Neural cell (in vitro differentiated cells): Measurements from ENCODE around the gene PEX7.
A peak's percentile ranks its signal among the peaks of the same experiment; 100 is the strongest.

ENCODE experiments used
- EP300 ChIP-seq: fragments of 450-650 bp; conservative IDR thresholded peaks from 2 replicates; pipeline ENCODE4 v1.6.1; 2014; ENCODE audit warnings: antibody characterized with exemption, mild to moderate bottlenecking, moderate library complexity; ENCODE audit not compliant: poor library complexity, severe bottlenecking
- EZH2 ChIP-seq: fragments of 200-600, 300-800 bp; shearing (Covaris generic), sonication (generic); IDR thresholded peaks from 2 replicates; pipeline ENCODE4 v1.6.1; 2014; ENCODE audit warnings: antibody characterized with exemption, low read length, borderline replicate concordance, mild to moderate bottlenecking; ENCODE audit not compliant: insufficient read depth, poor library complexity, severe bottlenecking
- MXI1 ChIP-seq: fragments of 450-650 bp; conservative IDR thresholded peaks from 2 replicates; pipeline ENCODE4 v1.6.1; 2014; ENCODE audit warnings: antibody characterized with exemption, mild to moderate bottlenecking; ENCODE audit not compliant: poor library complexity, severe bottlenecking
- POLR2AphosphoS5 ChIP-seq: IDR thresholded peaks from 2 replicates; pipeline ENCODE4 v1.6.1; 2012
- TAF1 ChIP-seq: IDR thresholded peaks from 2 replicates; pipeline ENCODE4 v1.6.1; 2012; ENCODE audit warnings: low read depth
- TF ChIP-seq, protein P1 (sequence below): fragments of 450-650 bp; IDR thresholded peaks from 2 replicates; pipeline ENCODE4 v1.5.1; 2014; ENCODE audit warnings: antibody characterized with exemption, mild to moderate bottlenecking, moderate library complexity; ENCODE audit not compliant: poor library complexity, severe bottlenecking
- TF ChIP-seq, protein P2 (sequence below): IDR thresholded peaks from 2 replicates; pipeline ENCODE4 v1.6.1; 2012; ENCODE audit warnings: borderline replicate concordance

DNA sequence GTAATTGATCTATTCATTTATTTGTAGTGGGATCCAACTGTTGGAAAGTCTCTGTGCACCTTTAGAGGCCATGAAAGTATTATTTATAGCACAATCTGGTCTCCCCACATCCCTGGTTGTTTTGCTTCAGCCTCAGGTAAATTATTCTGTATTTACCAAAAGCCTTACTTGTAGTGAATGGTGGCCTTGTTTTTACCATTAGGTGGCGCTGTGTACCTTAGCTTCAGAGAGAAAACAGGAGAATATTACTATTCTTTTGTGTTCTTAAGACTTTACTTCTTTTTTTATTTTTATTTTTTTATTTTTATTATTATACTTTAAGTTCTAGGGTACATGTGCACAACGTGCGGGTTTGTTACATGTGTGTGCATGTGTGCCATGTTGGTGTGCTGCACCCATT lies 23.7 kb downstream of the PEX7 start:
- TF ChIP-seq POLR2AphosphoS5, result no peak
- TF ChIP-seq, protein P1, sequence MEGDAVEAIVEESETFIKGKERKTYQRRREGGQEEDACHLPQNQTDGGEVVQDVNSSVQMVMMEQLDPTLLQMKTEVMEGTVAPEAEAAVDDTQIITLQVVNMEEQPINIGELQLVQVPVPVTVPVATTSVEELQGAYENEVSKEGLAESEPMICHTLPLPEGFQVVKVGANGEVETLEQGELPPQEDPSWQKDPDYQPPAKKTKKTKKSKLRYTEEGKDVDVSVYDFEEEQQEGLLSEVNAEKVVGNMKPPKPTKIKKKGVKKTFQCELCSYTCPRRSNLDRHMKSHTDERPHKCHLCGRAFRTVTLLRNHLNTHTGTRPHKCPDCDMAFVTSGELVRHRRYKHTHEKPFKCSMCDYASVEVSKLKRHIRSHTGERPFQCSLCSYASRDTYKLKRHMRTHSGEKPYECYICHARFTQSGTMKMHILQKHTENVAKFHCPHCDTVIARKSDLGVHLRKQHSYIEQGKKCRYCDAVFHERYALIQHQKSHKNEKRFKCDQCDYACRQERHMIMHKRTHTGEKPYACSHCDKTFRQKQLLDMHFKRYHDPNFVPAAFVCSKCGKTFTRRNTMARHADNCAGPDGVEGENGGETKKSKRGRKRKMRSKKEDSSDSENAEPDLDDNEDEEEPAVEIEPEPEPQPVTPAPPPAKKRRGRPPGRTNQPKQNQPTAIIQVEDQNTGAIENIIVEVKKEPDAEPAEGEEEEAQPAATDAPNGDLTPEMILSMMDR, result peak; percentile 40
- TF ChIP-seq TAF1, result no peak
- TF ChIP-seq EP300, result no peak
- no peak for TF ChIP-seq EZH2
- no peak for TF ChIP-seq MXI1
- TF ChIP-seq, protein P2, sequence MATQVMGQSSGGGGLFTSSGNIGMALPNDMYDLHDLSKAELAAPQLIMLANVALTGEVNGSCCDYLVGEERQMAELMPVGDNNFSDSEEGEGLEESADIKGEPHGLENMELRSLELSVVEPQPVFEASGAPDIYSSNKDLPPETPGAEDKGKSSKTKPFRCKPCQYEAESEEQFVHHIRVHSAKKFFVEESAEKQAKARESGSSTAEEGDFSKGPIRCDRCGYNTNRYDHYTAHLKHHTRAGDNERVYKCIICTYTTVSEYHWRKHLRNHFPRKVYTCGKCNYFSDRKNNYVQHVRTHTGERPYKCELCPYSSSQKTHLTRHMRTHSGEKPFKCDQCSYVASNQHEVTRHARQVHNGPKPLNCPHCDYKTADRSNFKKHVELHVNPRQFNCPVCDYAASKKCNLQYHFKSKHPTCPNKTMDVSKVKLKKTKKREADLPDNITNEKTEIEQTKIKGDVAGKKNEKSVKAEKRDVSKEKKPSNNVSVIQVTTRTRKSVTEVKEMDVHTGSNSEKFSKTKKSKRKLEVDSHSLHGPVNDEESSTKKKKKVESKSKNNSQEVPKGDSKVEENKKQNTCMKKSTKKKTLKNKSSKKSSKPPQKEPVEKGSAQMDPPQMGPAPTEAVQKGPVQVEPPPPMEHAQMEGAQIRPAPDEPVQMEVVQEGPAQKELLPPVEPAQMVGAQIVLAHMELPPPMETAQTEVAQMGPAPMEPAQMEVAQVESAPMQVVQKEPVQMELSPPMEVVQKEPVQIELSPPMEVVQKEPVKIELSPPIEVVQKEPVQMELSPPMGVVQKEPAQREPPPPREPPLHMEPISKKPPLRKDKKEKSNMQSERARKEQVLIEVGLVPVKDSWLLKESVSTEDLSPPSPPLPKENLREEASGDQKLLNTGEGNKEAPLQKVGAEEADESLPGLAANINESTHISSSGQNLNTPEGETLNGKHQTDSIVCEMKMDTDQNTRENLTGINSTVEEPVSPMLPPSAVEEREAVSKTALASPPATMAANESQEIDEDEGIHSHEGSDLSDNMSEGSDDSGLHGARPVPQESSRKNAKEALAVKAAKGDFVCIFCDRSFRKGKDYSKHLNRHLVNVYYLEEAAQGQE, result no peak
